ENCODE data around the gene SIRT5.

SIRT5 gene

DNA sequence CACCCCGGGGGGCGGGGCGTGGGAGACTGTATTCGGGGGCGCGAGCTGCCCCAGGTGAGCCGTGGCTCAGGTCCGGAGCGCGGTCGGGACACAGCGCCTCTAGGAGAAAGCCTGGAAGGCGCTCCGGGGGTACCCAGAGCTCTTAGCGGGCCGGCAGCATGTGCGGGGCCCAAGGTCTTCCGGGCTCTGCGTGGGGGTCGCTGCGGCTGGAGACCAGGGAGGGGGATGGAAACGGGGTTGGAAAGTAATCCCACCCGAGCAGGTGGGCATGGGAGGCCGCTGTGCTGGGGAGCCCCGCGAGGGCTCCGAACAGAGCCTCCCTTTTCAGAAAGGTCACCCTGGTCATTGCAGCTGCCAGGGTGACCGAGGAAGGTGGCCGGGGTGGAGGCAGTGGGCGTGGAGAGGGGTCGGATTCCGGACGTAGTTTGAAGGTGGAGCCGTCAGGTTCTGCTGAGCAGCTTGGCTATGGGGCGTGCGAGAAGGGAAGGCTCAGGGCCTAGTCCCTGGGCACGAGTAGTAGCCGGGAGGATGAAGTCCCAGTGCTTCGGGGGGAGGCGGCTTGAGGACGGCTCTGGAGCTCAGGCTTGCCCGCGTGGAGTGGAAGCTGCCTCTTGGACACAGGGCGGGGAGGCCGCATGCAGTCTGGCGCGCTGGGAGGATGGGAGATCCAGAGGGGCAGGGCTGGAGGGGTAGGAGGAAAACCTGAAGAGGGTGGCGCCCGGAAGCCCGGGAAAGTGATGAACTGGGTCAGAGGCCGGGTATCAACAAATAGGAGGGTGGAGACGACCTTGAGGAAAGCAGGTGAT, at the start of gene SIRT5:
SIRT5 (plus strand) TSS at position 31 of the 806 bp plus-strand sequence. CDS start 9,510 bp downstream, outside the sequence.
- H3K36me3 ChIP-seq (ENCODE audit: insufficient read depth, low read length): peaks cover 2% of the 10 kb centered on the region; the same call in 1 of the 2 replicates
- peak; percentile 52 for DNase-seq (ENCODE audit: low read depth, low spot score)
- peak within 1 kb of the TSS; percentile 75 for H3K9ac ChIP-seq (ENCODE audit: insufficient read length)
- TF ChIP-seq FOXP2 (optimal IDR thresholded peaks at IDR 0.05; ENCODE audit: control extremely low read depth, extremely low read length, insufficient read depth) (no peak), POLR2AphosphoS5 (IDR thresholded peaks at IDR 0.05; ENCODE audit: borderline replicate concordance, low read depth, low read length) (peak; percentile 72), EZH2 (IDR thresholded peaks at IDR 0.05) (no peak)
- peak within 1 kb of the TSS; percentile 65 for H3K27ac ChIP-seq
- peaks cover 3% of the 10 kb centered on the region; the same call in 1 of the 2 replicates for H3K9me3 ChIP-seq (ENCODE audit: low read depth, low read length)
- peak within 1 kb of the TSS; percentile 89 for H3K4me3 ChIP-seq

GRCh38 chr6:13524801-13525508, 49.4 kb upstream of the SIRT5 start:
- H3K9me3 ChIP-seq (ENCODE audit: low read depth, low read length): no peaks in the 10 kb centered on the region
- no peak overlapping the region for H3K9ac ChIP-seq (ENCODE audit: insufficient read length)
- DNase-seq (ENCODE audit: low read depth, low spot score): no peak
- H3K27ac ChIP-seq: no peak overlapping the region
- TF ChIP-seq EZH2 (IDR thresholded peaks at IDR 0.05) (no peak), FOXP2 (optimal IDR thresholded peaks at IDR 0.05; ENCODE audit: control extremely low read depth, extremely low read length, insufficient read depth) (no peak), POLR2AphosphoS5 (IDR thresholded peaks at IDR 0.05; ENCODE audit: borderline replicate concordance, low read depth, low read length) (no peak)
- H3K36me3 ChIP-seq (ENCODE audit: insufficient read depth, low read length): no peaks in the 10 kb centered on the region
- no peak overlapping the region for H3K4me3 ChIP-seq

DNA sequence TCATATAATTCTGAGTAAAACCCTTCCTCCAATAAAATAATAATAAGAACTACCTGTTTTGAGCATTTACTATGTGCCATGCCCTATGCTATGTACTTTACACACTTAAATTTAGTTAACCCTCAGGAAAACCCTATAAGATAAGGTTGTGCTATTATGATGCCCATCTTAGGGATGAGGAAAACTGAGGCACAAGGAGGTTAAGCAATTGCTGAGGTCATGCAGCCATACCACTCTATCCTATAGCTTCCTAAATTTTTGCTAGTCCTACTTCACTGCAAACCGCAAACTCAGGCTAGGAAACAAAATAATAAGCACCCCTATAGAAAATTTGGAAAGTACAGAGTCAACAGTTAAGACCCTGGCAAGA, 48.1 kb upstream of the SIRT5 start:
- no peak overlapping the region for H3K9ac ChIP-seq (ENCODE audit: insufficient read length)
- TF ChIP-seq EZH2 (IDR thresholded peaks at IDR 0.05) (no peak), FOXP2 (optimal IDR thresholded peaks at IDR 0.05; ENCODE audit: control extremely low read depth, extremely low read length, insufficient read depth) (no peak), POLR2AphosphoS5 (IDR thresholded peaks at IDR 0.05; ENCODE audit: borderline replicate concordance, low read depth, low read length) (no peak)
- no peaks in the 10 kb centered on the region for H3K9me3 ChIP-seq (ENCODE audit: low read depth, low read length)
- no peak overlapping the region for H3K4me3 ChIP-seq
- no peaks in the 10 kb centered on the region for H3K36me3 ChIP-seq (ENCODE audit: insufficient read depth, low read length)
- H3K27ac ChIP-seq: no peak overlapping the region
- no peak for DNase-seq (ENCODE audit: low read depth, low spot score)

- no peaks in the 10 kb centered on the region for H3K9me3 ChIP-seq (ENCODE audit: low read depth, low read length)
- no peak overlapping the region for H3K4me3 ChIP-seq
- TF ChIP-seq FOXP2 (optimal IDR thresholded peaks at IDR 0.05; ENCODE audit: control extremely low read depth, extremely low read length, insufficient read depth) (no peak), POLR2AphosphoS5 (IDR thresholded peaks at IDR 0.05; ENCODE audit: borderline replicate concordance, low read depth, low read length) (no peak), EZH2 (IDR thresholded peaks at IDR 0.05) (no peak)
- H3K27ac ChIP-seq: no peak overlapping the region
- no peak overlapping the region for H3K9ac ChIP-seq (ENCODE audit: insufficient read length)
- H3K36me3 ChIP-seq (ENCODE audit: insufficient read depth, low read length): no peaks in the 10 kb centered on the region
- DNase-seq (ENCODE audit: low read depth, low spot score): no peak
These were observed 47.4 kb upstream of the SIRT5 start for GRCh38 chr6:13526727-13527670.

DNA sequence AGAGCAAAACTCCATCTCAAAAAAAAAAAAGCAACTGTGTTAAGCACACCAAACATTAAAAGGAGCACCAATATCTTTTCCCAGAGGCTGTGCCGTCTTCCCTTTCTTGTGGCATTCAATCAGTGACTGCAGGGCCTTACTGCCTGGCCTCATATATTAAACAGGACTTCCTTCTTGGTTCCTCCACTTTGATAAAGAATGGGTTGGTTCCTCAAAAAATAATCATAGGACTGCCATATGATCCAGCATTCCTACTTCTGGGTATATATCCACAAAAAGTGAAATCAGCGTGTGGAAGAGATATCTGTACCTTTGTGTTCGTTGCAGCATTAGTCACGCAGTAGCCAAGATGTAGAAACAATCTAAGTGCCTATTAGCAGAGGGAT, 46.7 kb upstream of the SIRT5 start:
- Histone ChIP-seq H3K4me3 (no peak overlapping the region), H3K9me3 (ENCODE audit: low read depth, low read length) (no peaks in the 10 kb centered on the region), H3K36me3 (ENCODE audit: insufficient read depth, low read length) (no peaks in the 10 kb centered on the region), H3K27ac (no peak overlapping the region), H3K9ac (ENCODE audit: insufficient read length) (no peak overlapping the region)
- TF ChIP-seq POLR2AphosphoS5 (IDR thresholded peaks at IDR 0.05; ENCODE audit: borderline replicate concordance, low read depth, low read length): no peak
- no peak for DNase-seq (ENCODE audit: low read depth, low spot score)

DNA sequence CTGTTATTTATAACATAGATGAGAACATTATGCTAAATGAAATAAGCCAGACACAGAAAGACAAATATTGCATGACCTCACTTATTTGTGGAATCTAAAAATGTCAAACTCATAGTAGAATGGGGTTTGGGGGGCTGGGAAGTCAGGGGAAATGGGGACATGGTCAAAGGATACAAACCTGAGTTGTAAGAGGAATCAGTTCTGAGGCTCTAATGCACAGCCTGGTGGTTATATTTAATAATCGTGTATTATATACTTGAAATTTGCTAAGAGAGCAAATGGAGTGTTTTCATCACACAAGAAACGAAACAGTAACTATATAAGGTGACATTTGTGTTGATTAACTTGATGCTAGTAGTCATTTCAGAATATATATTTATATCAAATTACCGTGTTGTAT, 46.2 kb upstream of the SIRT5 start:
- Histone ChIP-seq H3K9me3 (ENCODE audit: low read depth, low read length) (no peaks in the 10 kb centered on the region), H3K9ac (ENCODE audit: insufficient read length) (no peak overlapping the region), H3K36me3 (ENCODE audit: insufficient read depth, low read length) (no peaks in the 10 kb centered on the region), H3K4me3 (no peak overlapping the region), H3K27ac (no peak overlapping the region)
- no peak for DNase-seq (ENCODE audit: low read depth, low spot score)
- TF ChIP-seq EZH2 (IDR thresholded peaks at IDR 0.05): no peak
- TF ChIP-seq FOXP2 (optimal IDR thresholded peaks at IDR 0.05; ENCODE audit: control extremely low read depth, extremely low read length, insufficient read depth): no peak
- no peak for TF ChIP-seq POLR2AphosphoS5 (IDR thresholded peaks at IDR 0.05; ENCODE audit: borderline replicate concordance, low read depth, low read length)

GRCh38 chr6:13528777-13529343, 45.5 kb upstream of the SIRT5 start:
- TF ChIP-seq FOXP2 (optimal IDR thresholded peaks at IDR 0.05; ENCODE audit: control extremely low read depth, extremely low read length, insufficient read depth) (no peak), EZH2 (IDR thresholded peaks at IDR 0.05) (no peak), POLR2AphosphoS5 (IDR thresholded peaks at IDR 0.05; ENCODE audit: borderline replicate concordance, low read depth, low read length) (no peak)
- Histone ChIP-seq H3K9me3 (ENCODE audit: low read depth, low read length) (no peaks in the 10 kb centered on the region), H3K9ac (ENCODE audit: insufficient read length) (no peak overlapping the region), H3K36me3 (ENCODE audit: insufficient read depth, low read length) (no peaks in the 10 kb centered on the region), H3K27ac (no peak overlapping the region), H3K4me3 (no peak overlapping the region)
- no peak for DNase-seq (ENCODE audit: low read depth, low spot score)

Data from SK-N-MC (cell line).